GM18511 (cell line): Measurements from ENCODE around the gene KMT2C.
"Not testable (repeated sequence)": the region's sequence is repeated elsewhere in the genome, so short reads cannot be mapped to it uniquely, and the experiment has no call there.

Experiments
- ATAC-seq: cut with Tn5 transposase; IDR thresholded peaks from one replicate; pipeline ENCODE4 v1.9.1; 2021; ENCODE audit warnings: mild to moderate bottlenecking, moderate library complexity; ENCODE audit not compliant: unreplicated experiment

Gene KMT2C

GRCh38 chr7:152313831-152314604 lies 121.8 kb downstream of the KMT2C start:
- ATAC-seq, result no peak

GRCh38 chr7:152313217-152313616 lies 122.6 kb downstream of the KMT2C start:
- ATAC-seq, result no peak

- no peak for ATAC-seq
Observed at GRCh38 chr7:152312316-152312715, 123.5 kb downstream of the KMT2C start.

DNA sequence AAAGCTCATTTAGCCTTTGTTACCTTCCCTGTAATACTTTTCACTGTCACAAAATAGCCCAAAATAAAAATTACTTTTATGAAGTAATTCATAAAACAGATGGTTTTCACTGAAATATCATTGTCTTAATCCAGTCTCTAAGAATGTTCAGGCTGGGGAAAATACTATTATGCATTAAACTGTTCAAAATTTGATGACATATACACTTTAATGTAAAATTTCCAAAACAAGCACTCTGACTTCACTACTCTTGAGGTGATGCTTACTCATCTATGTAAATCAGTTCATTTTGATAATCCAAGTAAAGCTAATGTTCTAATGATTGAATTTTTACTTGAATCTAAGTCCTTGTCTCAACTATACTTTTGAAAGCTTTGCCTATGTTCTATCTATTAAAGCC lies 127.9 kb downstream of the KMT2C start:
- no peak for ATAC-seq

DNA sequence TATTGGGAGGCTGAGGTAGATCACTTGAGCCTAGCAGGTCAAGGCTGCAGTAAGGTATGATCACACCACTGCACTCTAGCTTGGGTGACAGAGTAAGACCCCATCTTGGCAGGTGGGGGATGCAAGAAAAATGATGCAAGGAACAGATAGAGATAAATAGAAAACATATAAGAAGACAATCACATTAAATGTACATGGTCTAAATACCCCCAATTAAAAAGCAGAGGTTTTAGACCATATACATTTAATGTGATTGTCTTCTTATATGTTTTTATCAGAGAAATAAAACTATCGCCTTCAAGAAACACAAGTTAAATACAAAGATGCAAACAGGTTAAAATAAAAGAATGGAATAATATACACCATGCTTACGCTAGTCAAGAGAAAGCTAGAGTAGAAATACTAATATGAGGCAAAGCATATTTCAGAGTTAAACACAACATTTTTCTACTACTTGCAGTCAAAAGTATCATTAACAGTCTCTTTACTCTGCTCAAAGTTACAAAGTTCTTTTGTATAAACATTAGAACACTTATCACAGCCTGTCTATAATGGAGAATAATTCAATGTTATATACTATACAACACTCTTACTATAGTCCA lies 136.2 kb downstream of the KMT2C start:
- ATAC-seq, result not testable (repeated sequence)

DNA sequence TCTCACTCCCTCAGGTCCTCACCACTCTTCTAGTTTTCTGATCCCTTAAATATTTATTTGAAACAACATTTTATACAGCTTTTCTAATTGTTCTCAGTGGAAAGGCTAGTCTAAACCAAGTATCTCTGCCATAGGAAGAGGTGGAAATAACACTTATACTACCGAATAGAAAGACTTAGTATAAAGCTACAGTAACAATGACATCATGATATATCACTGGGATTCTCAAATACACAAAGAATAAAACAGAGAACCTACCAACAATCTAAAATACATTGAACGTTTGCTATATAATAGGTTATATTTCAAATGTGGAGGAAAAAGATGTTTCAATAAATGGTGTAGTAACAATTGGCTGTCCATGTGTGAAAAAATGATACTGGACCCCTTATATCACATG lies 142.9 kb downstream of the KMT2C start:
- no peak for ATAC-seq

DNA sequence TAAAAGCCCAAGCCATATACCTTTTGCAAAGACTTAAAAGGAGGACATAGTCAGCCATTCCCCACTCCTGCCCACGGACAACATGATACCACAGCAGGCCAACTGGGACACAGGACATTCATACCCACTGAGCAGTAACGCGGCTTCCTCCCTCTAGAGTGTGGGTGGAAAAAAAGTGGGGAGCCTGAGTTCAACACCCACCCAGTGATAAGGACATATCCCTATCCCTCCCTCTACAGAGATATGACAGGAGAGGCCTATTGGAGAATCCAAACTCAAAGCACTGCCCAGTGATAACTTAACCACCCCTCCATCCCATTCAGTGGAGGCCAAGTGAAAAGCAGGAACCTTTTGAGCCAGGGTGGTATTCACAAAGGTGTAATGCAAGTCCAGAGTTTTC lies 148.8 kb downstream of the KMT2C start:
- ATAC-seq, result not testable (repeated sequence)

DNA sequence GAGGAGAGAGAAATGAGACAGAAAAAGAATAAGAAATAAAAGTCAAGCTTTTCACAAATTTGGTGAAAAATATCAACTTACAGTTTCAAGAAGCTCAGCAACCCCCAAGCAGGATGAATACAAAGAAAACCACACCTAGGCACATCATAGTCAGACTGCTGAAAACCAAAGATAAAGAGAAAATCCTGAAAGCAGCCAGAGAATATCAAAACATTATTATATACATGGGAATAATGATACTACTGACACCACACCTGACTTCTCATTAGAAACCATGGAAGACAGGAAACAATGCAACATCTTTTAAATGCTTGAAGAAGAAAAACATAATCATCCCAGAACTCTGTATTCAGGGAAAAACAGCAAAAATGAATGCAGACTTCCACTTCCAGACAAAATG lies 149.6 kb downstream of the KMT2C start:
- ATAC-seq, result not testable (repeated sequence)

GRCh38 chr7:152284998-152285397 lies 150.8 kb downstream of the KMT2C start:
- not testable (repeated sequence) for ATAC-seq

DNA sequence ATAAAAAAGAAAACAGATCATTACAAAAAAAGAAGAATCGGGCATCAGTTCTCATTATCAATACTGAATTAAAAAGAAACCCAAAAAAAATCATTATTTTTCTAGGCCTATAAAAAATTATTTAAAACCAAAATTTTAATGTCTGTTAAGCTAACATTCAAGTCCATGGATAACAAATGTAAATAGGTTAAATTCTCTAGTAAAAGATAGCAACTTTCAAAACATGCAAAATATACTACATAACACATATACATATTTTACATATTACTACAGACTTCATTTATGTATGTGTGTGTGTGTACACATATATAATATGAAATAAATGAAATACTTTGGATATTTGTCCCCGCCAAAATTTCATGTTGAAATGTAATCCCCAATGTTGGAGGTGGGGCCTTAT lies 158.1 kb downstream of the KMT2C start:
- not testable (repeated sequence) for ATAC-seq

GRCh38 chr7:152270427-152270826 lies 165.4 kb downstream of the KMT2C start:
- ATAC-seq, result not testable (repeated sequence)

DNA sequence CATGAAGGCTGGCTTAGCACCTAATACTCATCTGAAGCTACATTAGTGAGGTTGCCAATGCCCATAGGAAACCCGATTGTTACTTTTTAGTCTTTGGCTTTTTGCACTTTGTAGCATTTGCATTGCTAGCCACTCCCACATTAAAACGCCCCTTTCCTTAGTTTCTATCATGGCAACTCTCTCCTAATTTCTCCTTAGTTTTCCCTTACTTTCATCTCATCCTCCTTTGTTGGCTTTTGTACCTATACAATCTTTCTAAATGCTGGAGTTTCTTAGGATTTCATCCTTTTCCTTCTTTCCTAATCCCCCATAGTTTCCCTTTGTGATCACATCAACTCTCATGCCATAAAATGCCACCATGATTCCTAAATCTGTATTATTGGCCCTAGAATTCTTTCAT lies 168.9 kb downstream of the KMT2C start:
- not testable (repeated sequence) for ATAC-seq

DNA sequence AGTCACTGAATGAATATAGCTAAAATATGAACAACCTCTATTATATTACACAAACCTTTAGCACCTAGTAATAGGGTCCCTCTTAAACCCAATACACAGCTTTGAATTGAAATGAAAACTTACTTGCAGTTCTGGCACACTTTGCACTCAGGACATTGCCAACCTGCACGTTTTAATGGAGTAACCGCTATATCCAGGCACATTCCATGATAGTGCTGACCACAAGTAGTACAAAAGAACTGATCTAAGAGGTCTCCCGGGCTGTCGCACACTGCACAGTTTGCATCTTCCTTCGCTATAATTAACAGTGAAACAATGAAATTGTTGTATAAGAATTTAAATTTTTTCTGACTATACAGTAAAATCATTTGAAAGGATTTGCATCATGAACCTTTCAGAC lies 170.9 kb downstream of the KMT2C start:
- not testable (repeated sequence) for ATAC-seq

DNA sequence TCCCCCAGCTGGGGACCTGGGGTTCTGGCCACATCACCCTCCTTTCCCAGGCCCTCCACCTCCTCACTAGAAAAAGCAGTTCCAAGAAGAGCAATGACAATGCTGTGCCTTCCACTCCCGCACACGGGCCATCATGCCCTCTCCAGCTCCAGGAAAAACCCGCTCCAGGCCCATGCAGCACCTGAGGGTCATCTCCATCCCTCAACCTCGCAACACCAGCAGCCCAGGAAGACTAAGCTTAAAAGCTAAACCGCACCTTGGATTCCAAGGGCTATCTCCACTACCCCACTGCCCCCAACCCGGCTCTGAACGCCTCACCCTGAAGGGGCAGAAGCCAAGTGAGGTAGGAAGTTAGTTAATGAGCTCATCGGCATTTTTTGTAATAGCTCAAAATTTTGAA lies 173.7 kb downstream of the KMT2C start:
- not testable (repeated sequence) for ATAC-seq

GRCh38 chr7:152259645-152260044 lies 176.2 kb downstream of the KMT2C start:
- not testable (repeated sequence) for ATAC-seq

- not testable (repeated sequence) for ATAC-seq
Observed at GRCh38 chr7:152247851-152248250, 188.0 kb downstream of the KMT2C start.

- not testable (repeated sequence) for ATAC-seq
Observed at GRCh38 chr7:152245417-152245816, 190.4 kb downstream of the KMT2C start.

DNA sequence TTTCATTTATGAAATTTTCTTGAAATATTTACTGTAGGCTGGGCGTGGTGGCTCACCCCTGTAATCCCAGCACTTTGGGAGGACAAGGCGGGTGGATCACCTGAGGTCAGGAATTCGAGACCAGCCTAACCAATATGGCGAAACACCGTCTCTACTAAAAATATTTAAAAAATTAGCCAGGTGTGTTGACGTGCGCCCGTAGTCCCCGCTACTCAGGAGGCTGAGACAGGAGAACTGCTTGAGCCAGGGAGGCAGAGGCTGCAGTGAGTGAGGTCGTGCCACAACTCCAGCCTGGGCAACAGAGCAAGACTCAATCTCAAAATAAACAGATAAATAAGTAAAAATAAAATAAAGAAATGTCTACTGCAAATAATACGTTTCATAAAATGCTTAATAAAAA lies 192.3 kb downstream of the KMT2C start:
- not testable (repeated sequence) for ATAC-seq

DNA sequence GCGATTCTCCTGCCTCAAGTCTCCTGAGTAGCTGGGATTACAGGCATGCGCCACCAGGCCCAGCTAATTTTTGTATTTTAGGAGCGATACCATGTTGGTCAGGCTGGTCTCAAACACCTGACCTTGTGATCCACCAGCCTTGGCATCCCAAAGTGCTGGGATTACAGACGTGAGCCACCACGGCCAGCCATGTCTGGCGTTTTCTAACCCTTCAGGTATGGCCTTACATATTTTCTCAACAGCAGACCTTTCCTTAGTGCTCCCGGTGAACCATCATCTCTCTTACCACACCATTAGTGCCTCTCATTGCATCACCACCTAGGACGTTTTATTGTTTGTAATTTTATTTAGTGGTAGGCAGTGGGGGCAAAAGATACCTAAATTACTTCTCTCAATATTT lies 194.5 kb downstream of the KMT2C start:
- not testable (repeated sequence) for ATAC-seq

GRCh38 chr7:152236306-152236705 lies 199.5 kb downstream of the KMT2C start:
- ATAC-seq, result not testable (repeated sequence)

DNA sequence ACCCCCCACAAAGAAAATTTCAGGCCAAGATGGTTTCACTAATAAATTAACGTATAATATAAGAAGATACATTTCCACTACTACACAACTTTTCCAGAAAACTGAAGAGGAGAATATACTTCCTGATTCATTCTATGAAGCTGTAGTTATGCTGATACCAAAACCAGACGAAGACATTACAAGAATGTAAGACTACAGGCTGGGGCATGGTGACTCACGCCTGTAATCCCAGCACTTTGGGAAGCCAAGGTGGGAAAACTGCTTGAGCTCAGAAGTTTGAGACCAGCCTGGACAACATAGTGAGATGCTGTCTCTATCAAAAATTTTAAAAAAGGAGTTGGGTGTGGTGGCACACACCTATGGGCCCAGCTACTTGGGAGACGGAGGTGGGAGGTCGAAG lies 201.4 kb downstream of the KMT2C start:
- not testable (repeated sequence) for ATAC-seq

GRCh38 chr7:152231089-152231488 lies 204.7 kb downstream of the KMT2C start:
- ATAC-seq, result no peak
